Cortex of kidney (tissue), 1 donor: ENCODE measurements around the gene SNORC.

Experiments
- DNase-seq: peaks from one replicate; lab custom pipeline; 2025; lab: John Stamatoyannopoulos, UW

SNORC gene

DNA sequence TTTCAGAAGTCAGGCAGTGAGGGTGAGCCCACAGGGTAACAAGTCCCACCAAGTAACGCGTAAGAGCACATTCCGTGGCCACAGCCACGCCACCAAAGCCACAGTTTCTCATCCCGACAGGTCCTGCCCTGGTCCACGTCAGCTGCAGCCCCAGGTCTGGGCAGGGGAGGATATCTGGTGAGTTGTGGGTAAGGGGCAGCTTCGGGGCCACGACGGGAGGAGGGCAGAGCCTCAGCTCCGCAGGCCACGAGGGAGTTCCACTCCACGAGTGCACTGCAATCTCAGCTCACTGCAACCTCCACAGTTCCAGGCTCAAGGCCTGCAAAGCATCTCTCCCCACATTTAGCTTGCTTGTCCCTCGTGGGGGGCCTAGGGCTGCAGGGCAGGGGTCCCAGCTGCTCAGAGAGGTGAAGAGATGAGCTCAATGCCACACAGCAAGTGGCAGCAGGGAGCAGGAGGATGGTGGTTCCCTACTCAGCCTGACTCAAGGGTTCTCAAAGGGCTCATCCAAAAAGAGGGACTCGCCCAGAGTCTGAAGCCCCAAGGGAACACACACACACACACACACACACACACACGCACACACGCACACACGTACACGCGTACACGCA lies 12.5 kb downstream of the SNORC start:
- DNase-seq = no peak

DNA sequence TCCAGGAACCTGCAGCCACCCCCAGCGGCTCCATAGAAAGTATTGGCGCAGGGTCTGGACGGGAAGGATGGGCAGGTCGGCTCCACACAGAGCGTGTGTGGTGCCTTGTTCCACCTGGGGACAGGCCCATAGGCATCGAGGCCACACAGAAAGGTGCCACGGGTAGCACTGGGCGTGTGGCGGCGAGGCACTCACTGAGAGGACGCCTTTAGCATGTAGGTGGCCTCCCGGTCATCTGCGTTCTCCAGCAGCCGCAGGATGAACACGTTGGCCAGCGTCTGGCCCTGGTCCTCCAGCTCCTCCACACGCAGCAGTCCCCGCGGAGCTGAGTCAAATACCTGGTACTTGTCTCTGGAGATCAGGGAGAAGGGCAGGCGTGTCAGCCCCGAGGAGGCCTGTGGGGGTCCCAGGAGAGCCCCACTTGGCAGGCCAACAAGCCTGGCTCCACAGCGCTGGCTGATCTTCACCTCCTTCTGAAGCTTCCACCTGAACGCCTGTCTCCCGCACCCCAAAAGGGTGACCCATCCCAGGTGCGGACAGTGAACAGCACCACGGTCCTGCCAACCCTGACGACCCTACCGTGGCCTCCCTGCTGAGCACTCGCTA lies 13.2 kb downstream of the SNORC start:
- DNase-seq = no peak

DNA sequence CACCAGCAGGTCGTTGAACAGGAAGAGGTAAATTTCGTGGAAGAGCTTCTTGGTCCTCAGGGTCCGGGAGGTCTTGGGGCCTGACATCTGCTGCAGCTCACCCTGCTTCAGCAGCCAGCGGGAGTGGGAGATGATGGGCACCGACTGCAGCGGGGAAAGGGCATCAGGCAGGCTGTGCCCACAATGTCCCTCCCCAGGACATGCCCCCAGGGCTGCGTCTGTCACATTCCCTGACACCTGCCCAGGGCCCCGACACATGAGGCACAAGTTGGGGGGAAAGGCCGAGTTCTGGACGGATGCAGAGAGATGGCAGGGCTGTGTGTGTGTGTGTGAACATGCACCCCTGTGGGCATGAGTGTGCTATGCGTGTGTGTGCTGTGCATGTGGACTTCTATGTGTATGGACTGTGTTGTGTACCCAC lies 13.9 kb downstream of the SNORC start:
- no peak for DNase-seq

DNA sequence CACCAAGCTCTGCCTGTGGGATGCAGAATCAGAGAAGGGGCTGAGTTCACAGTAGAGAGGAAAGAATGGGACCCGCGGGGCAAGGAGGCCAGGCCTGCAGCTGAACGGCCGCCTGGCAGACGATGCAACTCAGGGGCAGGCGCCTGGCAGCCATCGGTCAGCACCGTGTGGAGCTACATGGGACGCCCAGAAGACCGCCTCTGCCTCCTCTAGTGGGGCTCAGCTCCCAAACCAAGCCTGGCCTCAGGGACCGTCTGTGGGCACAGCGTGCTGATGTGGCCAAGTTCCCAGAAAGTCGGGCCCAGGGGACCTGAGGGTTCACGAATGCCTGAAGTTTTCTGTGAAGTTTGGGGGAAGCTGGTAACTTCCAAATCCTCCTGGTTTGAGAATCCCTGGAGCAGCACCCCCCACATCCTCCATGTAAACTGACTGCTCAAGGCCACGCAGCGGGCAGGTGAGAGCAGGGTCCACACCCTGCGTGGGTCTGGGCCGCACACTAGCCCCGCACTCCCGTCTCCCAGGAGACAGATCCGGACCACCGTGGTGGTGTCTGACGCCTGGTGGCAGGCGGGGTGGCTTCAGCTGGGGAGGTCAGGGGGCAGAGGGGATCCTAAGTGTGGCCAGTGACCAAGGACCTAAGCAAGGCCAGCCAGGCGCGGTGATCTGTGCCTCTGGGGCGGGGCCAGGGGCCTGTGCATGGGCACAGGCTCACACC lies 14.6 kb downstream of the SNORC start:
- no peak for DNase-seq

DNA sequence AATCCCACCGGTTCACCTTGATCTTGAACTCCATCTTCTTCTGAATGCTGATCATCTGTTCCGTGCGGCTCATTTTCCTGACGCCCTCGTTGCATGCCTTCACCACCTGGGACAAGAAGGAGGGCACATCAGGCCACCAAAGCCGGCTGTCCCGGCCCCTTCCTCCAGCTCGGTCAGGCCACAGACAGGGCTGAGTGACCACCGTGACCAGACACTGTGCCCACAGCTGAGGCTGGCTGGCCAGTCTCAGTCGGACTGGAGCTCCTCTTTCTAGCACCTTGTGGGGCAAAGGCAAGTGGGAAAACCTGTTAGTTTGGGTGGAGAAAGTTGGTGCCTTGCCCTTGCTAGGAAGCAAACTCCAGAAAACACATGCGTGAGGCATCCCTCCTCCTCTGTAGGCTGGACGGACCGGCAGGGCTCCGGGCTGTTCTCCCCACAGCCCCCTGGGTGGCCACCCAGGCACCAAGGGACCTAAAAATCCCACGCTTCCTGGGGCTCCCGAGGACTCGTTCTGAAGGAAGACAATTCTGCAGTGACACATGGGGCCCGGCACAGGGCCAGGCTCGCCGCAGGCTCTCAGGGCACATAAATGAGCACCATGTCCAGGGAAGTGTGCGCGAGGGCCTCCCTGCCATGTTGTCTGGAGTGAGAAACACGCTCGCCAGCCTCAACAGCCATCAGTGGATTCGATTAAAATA lies 15.3 kb downstream of the SNORC start:
- DNase-seq = no peak

DNA sequence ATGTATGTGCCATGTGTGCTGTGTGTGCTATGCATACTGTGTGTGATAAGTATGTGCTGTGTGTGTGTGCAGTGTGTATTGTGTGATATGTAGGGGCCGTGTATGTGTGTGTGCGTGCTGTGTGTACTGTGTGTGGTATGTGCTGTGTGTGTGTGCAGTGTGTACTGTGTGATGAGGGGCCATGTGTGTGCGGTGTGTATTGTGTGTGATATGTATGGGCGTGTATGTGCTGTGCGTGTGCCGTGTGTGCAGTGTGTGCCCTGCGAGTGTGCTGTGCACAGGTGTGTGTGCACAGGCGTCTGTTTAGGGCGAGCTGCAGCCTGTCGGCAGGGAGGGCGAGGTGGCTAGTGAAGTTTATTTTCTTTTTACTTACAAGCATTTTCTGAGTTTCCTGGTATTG lies 16.1 kb downstream of the SNORC start:
- no peak for DNase-seq

GRCh38 chr2:232886632-232887031 lies 16.6 kb downstream of the SNORC start:
- DNase-seq = no peak

DNA sequence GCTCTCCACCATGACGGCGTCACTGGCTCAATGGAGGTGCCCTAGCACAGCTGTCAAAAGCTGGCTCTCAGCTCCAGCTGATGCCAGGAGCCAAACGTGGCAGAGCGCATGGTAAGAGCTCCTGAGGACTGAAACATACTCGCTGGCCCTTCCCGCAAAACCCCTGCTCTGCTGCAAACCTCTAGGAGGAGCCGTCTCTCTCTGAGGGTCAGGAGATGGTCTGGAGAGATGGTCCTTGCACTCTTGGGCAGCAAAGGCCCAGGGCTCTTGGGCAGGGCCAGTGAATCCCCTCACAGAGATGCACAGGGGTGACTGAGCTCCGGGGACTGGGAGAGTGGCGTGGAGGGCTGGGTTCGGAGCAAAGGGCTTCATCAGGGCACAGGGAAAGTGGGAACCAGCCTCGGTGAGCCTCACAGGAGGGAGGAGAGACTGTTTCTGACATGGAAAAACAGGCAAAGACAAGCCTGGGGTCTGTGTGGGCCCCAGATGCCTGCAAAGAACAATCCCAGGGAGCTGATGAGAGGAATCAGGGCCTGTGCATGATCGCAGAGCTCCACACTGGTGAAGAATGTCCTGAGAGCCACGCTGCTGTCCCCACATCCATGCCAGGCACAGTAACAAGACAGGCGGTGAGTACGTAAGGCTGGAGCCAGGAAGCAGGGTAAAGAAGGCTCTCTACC lies 17.2 kb downstream of the SNORC start:
- DNase-seq = no peak

- DNase-seq = no peak
Measured at GRCh38 chr2:232888099-232888836, 18.2 kb downstream of the SNORC start.

DNA sequence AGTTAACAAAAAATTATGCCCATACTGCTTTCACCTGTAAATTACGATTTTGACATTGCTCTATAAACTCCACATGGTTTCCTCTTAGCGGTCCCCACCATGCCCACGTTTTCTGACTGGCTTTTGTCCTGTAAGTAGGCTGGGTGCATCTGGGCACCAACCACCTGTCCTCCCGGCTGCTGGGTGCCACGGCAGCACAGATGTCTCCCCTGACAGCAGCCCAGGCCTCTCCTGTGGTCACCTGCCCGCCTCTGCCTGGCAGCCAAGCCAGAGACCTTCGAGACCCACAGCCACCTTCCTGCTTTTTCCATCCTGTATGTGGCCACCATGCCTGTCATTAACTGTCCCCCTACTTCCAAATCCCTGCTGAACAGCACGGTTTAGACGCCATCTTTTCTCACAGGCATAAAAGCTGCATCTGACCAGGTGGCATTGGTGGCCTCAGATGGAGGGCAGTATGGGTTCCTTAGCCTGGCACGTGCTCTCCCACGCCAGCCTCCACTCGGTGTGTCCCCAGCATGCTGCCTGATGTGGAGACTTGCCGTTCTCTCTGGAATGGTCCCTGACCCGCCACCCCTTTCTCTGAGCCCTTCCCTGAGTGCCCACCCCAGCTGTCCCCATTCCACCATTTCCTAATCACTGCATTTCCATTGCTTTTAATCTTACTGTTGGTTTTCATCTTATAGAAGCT lies 18.9 kb downstream of the SNORC start:
- DNase-seq = no peak

DNA sequence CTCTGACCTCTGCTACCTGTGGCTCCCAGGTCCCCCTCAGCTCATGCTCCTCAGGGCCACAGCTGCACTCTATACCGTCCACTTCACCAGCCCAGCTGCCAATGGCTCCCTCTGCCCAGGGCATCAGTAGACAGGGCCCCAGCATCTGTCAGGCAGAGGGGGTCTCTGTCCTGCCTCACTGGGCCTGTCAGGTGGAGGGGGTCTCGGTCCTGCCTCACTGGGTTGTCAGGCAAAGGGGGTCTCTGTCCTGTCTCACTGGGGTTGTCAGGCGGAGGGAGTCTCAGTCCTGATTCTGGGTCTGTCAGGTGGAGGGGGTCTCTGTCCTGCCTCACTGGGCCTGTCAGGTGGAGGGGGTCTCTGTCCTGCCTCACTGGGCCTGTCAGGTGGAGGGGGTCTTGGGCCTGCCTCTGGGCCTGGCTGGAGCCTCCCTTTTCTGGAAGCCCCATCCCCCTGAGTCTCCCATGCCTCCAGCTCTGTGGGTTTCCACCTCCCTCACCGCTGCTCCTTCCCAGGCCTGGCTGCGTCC lies 19.9 kb downstream of the SNORC start:
- no peak for DNase-seq

DNA sequence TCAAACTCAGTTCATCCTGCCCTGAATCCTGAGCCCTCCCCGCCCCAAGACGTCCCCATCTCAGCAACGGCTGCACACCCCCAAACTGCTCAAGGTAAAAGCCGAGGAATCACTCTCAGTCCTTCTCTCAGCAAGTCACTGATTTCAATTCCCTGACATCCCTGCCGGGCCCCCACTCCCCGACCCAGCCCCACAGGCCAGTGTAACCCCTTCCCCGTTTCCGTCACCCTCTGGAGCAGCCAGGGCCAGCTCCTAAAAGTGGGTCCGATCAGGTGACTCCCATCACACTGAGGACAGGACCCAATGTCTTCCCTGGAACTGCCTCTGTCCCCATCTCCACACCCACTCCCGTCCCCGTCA lies 20.5 kb downstream of the SNORC start:
- no peak for DNase-seq

DNA sequence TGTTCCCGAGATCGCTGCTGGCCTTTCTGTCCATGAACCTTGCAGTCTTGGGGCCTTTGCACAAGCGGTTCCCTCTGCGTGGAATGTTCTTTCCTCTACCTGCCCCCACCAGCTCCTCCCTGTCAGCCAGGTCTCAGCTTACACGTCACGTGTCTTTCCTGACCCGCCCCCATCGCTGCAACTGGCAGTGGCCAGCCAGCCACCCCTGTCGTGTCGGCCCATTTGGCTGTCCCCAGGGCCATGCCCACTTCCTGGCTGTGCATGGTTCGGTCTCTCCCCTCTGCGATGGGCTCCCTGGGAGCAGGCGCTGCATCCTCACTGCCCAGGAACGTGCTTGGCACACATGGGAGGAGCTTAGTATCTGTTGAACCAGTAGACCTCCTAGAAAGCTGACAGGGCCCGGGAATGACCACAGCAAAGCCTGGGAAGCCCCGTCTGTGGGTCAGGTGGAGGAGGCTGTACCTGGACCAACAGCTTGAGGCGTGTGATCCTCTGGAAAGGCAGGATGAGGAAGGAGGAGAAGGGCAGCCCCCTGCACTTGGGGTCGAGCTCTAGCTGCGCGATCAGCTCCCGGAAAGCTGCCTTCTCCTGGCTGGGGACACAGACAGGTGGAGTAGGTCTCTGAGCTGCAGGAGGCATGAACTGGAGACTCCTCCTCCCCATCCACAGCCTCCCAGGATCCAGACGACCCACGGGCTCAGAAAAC lies 21.0 kb downstream of the SNORC start:
- no peak for DNase-seq

DNA sequence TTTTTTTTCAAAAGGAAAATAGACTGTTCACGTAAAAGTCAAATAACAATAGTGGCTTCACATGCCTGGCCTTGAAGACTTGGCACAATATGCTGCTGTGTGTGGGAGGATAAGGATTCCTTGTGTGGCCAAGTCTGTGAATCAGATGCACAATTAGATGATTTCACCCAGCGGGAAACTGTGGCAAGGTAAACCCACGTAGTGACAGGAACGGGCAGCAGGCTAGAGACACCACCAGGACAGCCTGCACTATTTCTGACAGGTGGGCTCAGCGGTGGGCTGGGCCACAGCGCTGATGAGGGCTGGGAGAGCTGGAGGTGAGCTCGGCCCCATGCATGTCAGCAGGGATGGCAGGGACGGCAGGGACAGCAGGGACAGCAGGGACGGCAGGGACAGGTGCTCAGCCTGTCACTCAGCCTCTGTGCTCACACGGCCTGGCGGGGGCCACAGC lies 21.6 kb downstream of the SNORC start:
- DNase-seq = no peak

DNA sequence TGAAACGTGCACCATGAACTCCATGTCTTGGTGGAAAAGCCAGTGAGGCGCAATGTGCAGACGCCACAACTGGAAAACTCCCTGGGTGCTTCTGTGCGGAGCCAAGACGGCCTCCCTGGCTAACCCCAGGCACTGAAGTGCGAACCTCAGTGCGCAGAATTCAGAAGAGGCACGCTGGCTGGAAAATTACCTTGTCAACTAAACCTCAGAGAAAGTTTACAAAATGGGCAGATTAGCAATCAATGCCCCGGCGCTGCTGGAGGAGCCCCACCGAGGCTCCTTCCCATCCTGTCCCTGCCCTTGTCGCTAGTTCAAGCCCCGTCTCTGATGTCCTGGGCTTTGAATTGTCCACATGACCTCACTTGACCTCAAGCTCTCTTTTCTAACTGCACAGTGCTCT lies 22.2 kb downstream of the SNORC start:
- DNase-seq = no peak

- no peak for DNase-seq
Measured at GRCh38 chr2:232892843-232893242, 22.8 kb downstream of the SNORC start.

DNA sequence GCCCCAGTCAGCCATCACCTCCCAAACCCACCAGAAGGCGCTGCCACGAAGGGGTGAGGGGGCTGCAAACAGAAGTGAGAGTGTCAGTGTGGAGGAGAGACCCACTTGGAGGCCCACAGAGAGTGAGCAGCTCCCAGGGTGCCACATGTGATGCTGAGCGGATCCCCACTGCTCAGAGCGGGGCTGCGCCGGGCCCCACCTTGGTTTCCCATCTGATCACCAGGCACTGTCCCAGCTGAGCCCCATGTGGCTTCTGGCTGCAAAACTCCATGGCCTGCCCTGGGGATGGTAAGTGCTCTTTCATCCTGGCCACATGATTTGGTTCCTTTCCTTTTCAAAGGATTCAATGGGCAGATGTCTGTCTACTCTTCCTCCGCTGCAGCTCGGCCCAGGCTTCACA lies 23.8 kb downstream of the SNORC start:
- DNase-seq = no peak

GRCh38 chr2:232894251-232894650 lies 24.2 kb downstream of the SNORC start:
- DNase-seq = no peak

- DNase-seq = no peak
Measured at GRCh38 chr2:232894746-232895145, 24.7 kb downstream of the SNORC start.

- DNase-seq = no peak
Measured at GRCh38 chr2:232896111-232896510, 26.0 kb downstream of the SNORC start.
